Measurements from ENCODE around the gene TGFBRAP1. TPM values are rescaled to one million over a fixed set of nuclear protein-coding genes. Genes with fewer than 3 reads are reported as not detected.

The TGFBRAP1 gene, protein sequence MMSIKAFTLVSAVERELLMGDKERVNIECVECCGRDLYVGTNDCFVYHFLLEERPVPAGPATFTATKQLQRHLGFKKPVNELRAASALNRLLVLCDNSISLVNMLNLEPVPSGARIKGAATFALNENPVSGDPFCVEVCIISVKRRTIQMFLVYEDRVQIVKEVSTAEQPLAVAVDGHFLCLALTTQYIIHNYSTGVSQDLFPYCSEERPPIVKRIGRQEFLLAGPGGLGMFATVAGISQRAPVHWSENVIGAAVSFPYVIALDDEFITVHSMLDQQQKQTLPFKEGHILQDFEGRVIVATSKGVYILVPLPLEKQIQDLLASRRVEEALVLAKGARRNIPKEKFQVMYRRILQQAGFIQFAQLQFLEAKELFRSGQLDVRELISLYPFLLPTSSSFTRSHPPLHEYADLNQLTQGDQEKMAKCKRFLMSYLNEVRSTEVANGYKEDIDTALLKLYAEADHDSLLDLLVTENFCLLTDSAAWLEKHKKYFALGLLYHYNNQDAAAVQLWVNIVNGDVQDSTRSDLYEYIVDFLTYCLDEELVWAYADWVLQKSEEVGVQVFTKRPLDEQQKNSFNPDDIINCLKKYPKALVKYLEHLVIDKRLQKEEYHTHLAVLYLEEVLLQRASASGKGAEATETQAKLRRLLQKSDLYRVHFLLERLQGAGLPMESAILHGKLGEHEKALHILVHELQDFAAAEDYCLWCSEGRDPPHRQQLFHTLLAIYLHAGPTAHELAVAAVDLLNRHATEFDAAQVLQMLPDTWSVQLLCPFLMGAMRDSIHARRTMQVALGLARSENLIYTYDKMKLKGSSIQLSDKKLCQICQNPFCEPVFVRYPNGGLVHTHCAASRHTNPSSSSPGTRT
- 10 to 100 TPM; 26.0 to 30.7 TPM for total RNA-seq

- H3K36me3 ChIP-seq, result no peaks in the 10 kb centered on the region
- peak; percentile 54 for ATAC-seq (ENCODE audit: insufficient number of reproducible peaks, low FRiP score, low read depth)
- H3K4me1 ChIP-seq (ENCODE audit: control insufficient read depth in 1 of 2, low read depth in 2 of 2), result peaks cover 9 to 26% of the 10 kb centered on the region in 2 donors
- TF ChIP-seq, protein P1, sequence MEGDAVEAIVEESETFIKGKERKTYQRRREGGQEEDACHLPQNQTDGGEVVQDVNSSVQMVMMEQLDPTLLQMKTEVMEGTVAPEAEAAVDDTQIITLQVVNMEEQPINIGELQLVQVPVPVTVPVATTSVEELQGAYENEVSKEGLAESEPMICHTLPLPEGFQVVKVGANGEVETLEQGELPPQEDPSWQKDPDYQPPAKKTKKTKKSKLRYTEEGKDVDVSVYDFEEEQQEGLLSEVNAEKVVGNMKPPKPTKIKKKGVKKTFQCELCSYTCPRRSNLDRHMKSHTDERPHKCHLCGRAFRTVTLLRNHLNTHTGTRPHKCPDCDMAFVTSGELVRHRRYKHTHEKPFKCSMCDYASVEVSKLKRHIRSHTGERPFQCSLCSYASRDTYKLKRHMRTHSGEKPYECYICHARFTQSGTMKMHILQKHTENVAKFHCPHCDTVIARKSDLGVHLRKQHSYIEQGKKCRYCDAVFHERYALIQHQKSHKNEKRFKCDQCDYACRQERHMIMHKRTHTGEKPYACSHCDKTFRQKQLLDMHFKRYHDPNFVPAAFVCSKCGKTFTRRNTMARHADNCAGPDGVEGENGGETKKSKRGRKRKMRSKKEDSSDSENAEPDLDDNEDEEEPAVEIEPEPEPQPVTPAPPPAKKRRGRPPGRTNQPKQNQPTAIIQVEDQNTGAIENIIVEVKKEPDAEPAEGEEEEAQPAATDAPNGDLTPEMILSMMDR (IDR thresholded peaks at IDR 0.05), result no peak
- H3K27ac ChIP-seq, result peak within 1 kb of the TSS; percentile 82 to 86
- DNase-seq (ENCODE audit: low spot score), result no peak
- H3K4me3 ChIP-seq, result peak within 1 kb of the TSS; percentile 90
- no peaks in the 10 kb centered on the region for H3K9me3 ChIP-seq
- H3K27me3 ChIP-seq (replicated peaks; ENCODE audit: insufficient read depth), result no peaks in the 10 kb centered on the region
Observed at GRCh38 chr2:105329561-105330495, at the start of gene TGFBRAP1. Gene TGFBRAP1, minus strand, starts transcription at chr2:105329735. Its CDS starts 21,434 bp downstream, at chr2:105308301.

DNA sequence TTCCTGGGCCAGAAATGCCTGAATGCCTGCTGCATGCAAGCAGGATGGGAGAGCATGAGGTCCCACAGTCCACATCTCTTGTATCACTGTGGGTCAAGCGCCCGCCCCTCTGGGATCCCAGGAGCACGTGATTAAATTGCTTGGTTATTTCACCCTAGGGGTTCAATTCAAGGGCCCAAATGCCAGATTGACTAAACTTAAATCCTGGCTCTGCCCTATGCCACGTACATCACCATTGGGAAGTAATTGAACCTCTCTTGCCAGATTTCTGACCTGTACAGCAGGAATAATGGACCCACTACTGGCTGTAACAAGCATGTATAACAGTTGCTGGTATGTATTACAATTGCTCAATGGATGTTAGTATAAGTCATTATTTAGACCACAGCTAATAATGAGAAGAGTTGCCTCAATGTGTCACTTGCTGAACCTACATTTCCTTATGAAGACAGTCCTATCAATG lies 49.4 kb upstream of the TGFBRAP1 start:
- TF ChIP-seq, protein P1 (IDR thresholded peaks at IDR 0.05), result no peak
- Histone ChIP-seq H3K27me3 (replicated peaks; ENCODE audit: insufficient read depth) (no peaks in the 10 kb centered on the region), H3K9me3 (no peaks in the 10 kb centered on the region), H3K36me3 (no peaks in the 10 kb centered on the region), H3K4me1 (ENCODE audit: control insufficient read depth in 1 of 2, low read depth in 2 of 2) (peaks cover 25 to 64% of the 10 kb centered on the region in 2 donors), H3K27ac (no peak overlapping the region), H3K4me3 (no peak overlapping the region)
- ATAC-seq (ENCODE audit: insufficient number of reproducible peaks, low FRiP score, low read depth), result no peak
- DNase-seq (ENCODE audit: low spot score), result no peak

- peaks cover 30 to 64% of the 10 kb centered on the region in 2 donors for H3K4me1 ChIP-seq (ENCODE audit: control insufficient read depth in 1 of 2, low read depth in 2 of 2)
- H3K27me3 ChIP-seq (replicated peaks; ENCODE audit: insufficient read depth), result no peaks in the 10 kb centered on the region
- no peaks in the 10 kb centered on the region for H3K9me3 ChIP-seq
- H3K27ac ChIP-seq, result no peak overlapping the region
- no peak for ATAC-seq (ENCODE audit: insufficient number of reproducible peaks, low FRiP score, low read depth)
- DNase-seq (ENCODE audit: low spot score), result no peak
- H3K4me3 ChIP-seq, result no peak overlapping the region
- no peaks in the 10 kb centered on the region for H3K36me3 ChIP-seq
- TF ChIP-seq, protein P1 (IDR thresholded peaks at IDR 0.05), result no peak
Observed at GRCh38 chr2:105378276-105378840, 48.8 kb upstream of the TGFBRAP1 start.

DNA sequence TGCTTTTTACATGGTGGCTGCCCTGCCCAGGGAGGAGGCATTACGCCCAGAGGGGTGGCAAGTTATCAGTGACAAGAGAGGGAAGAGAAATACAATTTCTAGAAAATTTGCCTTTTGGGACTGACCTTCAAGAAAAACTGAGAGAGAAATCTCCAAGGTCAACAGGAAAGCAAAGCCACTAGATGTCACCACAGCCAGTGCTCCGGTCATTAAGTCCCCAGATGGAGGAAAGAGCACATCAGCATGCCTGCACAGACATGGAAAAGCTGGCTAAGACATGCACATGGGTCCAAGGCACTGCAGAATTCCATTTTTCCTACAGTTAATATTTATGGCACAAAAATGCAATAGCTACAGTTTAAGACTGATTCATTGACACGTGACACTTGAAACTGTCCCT lies 48.3 kb upstream of the TGFBRAP1 start:
- Histone ChIP-seq H3K36me3 (no peaks in the 10 kb centered on the region), H3K9me3 (no peaks in the 10 kb centered on the region), H3K4me1 (ENCODE audit: control insufficient read depth in 1 of 2, low read depth in 2 of 2) (peaks cover 31 to 64% of the 10 kb centered on the region in 2 donors), H3K4me3 (no peak overlapping the region), H3K27ac (no peak overlapping the region), H3K27me3 (replicated peaks; ENCODE audit: insufficient read depth) (no peaks in the 10 kb centered on the region)
- TF ChIP-seq, protein P1 (IDR thresholded peaks at IDR 0.05), result no peak
- ATAC-seq (ENCODE audit: insufficient number of reproducible peaks, low FRiP score, low read depth) (no peak), DNase-seq (ENCODE audit: low spot score) (no peak)
